SJSA1 (cell line): ENCODE results near the gene PPFIBP1. TPM values are rescaled to one million over a fixed set of nuclear protein-coding genes. Genes with fewer than 3 reads are reported as not detected.
"Not testable (repeated sequence)": the region's sequence is repeated elsewhere in the genome, so short reads cannot be mapped to it uniquely, and the experiment has no call there.

ENCODE experiments used
- DNase-seq, 2 experiments: peaks; one replicate each; pipeline ENCODE4 v3.0.0-alpha.2; 2015 to 2020; ENCODE audit warnings: low spot score in 2 of 2, low read depth in 1 of 2
- H3K27ac ChIP-seq: fragments of 250-450 bp; sonication (Bioruptor Pico); 2 replicates; pipeline ENCODE4 v1.5.1; 2020; ENCODE audit warnings: mild to moderate bottlenecking, moderate library complexity
- H3K27me3 ChIP-seq: fragments of 250-450 bp; sonication (Bioruptor Pico); replicated peaks from 2 replicates; pipeline ENCODE4 v1.5.1; 2020; ENCODE audit warnings: mild to moderate bottlenecking, moderate library complexity
- H3K36me3 ChIP-seq: fragments of 250-450 bp; sonication (Bioruptor Pico); 2 replicates; pipeline ENCODE4 v1.5.1; 2020; ENCODE audit warnings: mild to moderate bottlenecking
- H3K4me1 ChIP-seq: fragments of 250-450 bp; sonication (Bioruptor Pico); replicated peaks from 2 replicates; pipeline ENCODE4 v1.6.1; 2021; ENCODE audit warnings: mild to moderate bottlenecking
- H3K4me3 ChIP-seq: fragments of 250-450 bp; sonication (Bioruptor Pico); 2 replicates; pipeline ENCODE4 v1.5.1; 2020; ENCODE audit warnings: mild to moderate bottlenecking
- H3K9me3 ChIP-seq: fragments of 250-450 bp; sonication (Bioruptor Pico); replicated peaks from 2 replicates; pipeline ENCODE4 v1.5.1; 2020; ENCODE audit warnings: mild to moderate bottlenecking
- total RNA-seq: library from RNA; depleted of rRNA; stranded (reverse); fragments of >200 nt; shearing (Covaris generic); gene quantifications from 2 replicates; pipeline ENCODE4 v1.2.3, GENCODE V29; 2014

PPFIBP1 gene
- total RNA-seq, 1 experiment from 2014 or later = 52.9 TPM

- H3K9me3 ChIP-seq, H3K4me3 ChIP-seq, H3K27me3 ChIP-seq, H3K36me3 ChIP-seq, DNase-seq, H3K27ac ChIP-seq: not testable (repeated sequence)
- H3K4me1 ChIP-seq = peaks cover 23% of the 10 kb centered on the region
Measured at GRCh38 chr12:27627853-27628469, 104.0 kb downstream of the PPFIBP1 start.

- H3K9me3 ChIP-seq, H3K27me3 ChIP-seq, H3K4me1 ChIP-seq, H3K4me3 ChIP-seq, DNase-seq, H3K36me3 ChIP-seq, H3K27ac ChIP-seq: not testable (repeated sequence)
Measured at GRCh38 chr12:27630219-27630618, 106.2 kb downstream of the PPFIBP1 start.

- H3K4me3 ChIP-seq = no peak overlapping the region
- H3K27ac ChIP-seq = no peak overlapping the region
- H3K4me1 ChIP-seq = peaks cover 3% of the 10 kb centered on the region; the same call in 1 of the 2 replicates
- DNase-seq = no peak
- no peaks in the 10 kb centered on the region for H3K27me3 ChIP-seq
- H3K36me3 ChIP-seq = peaks cover 3% of the 10 kb centered on the region; the same call in 1 of the 2 replicates
- no peaks in the 10 kb centered on the region for H3K9me3 ChIP-seq
Measured at GRCh38 chr12:27631365-27631764, 107.4 kb downstream of the PPFIBP1 start.

GRCh38 chr12:27631813-27632491 lies 107.9 kb downstream of the PPFIBP1 start:
- H3K4me1 ChIP-seq = peaks cover 3% of the 10 kb centered on the region; the same call in 1 of the 2 replicates
- no peak for DNase-seq
- H3K4me3 ChIP-seq = no peak overlapping the region
- H3K27ac ChIP-seq = no peak overlapping the region
- peaks cover 3% of the 10 kb centered on the region; the same call in 1 of the 2 replicates for H3K36me3 ChIP-seq
- no peaks in the 10 kb centered on the region for H3K27me3 ChIP-seq
- no peaks in the 10 kb centered on the region for H3K9me3 ChIP-seq

- DNase-seq = no peak
- no peak overlapping the region for H3K27ac ChIP-seq
- no peaks in the 10 kb centered on the region for H3K27me3 ChIP-seq
- H3K36me3 ChIP-seq = peaks cover 3% of the 10 kb centered on the region; the same call in 1 of the 2 replicates
- no peaks in the 10 kb centered on the region for H3K9me3 ChIP-seq
- H3K4me1 ChIP-seq = peaks cover 2% of the 10 kb centered on the region; the same call in 1 of the 2 replicates
- no peak overlapping the region for H3K4me3 ChIP-seq
Measured at GRCh38 chr12:27635349-27635972, 111.5 kb downstream of the PPFIBP1 start.

GRCh38 chr12:27636569-27636968 lies 112.6 kb downstream of the PPFIBP1 start:
- not testable (repeated sequence) for H3K36me3 ChIP-seq, H3K27me3 ChIP-seq, H3K4me1 ChIP-seq, H3K4me3 ChIP-seq, H3K27ac ChIP-seq, DNase-seq, H3K9me3 ChIP-seq

- no peak overlapping the region for H3K4me3 ChIP-seq
- no peaks in the 10 kb centered on the region for H3K4me1 ChIP-seq
Measured at GRCh38 chr12:27637524-27637923, 113.5 kb downstream of the PPFIBP1 start.

GRCh38 chr12:27639265-27639664 lies 115.3 kb downstream of the PPFIBP1 start:
- H3K27ac ChIP-seq = no peak overlapping the region
- no peaks in the 10 kb centered on the region for H3K27me3 ChIP-seq
- DNase-seq = no peak
- H3K4me3 ChIP-seq = no peak overlapping the region
- no peaks in the 10 kb centered on the region; the same call in 1 of the 2 replicates for H3K4me1 ChIP-seq
- peaks cover 3% of the 10 kb centered on the region; the same call in 1 of the 2 replicates for H3K36me3 ChIP-seq
- H3K9me3 ChIP-seq = no peaks in the 10 kb centered on the region

More at GRCh38 chr12:27637524-27637923, 113.5 kb downstream of the PPFIBP1 start:
- Histone ChIP-seq H3K9me3 (no peaks in the 10 kb centered on the region), H3K36me3 (peaks cover 3% of the 10 kb centered on the region; the same call in 1 of the 2 replicates), H3K27me3 (no peaks in the 10 kb centered on the region), H3K27ac (no peak overlapping the region)
- DNase-seq = no peak

- not testable (repeated sequence) for H3K27ac ChIP-seq, H3K9me3 ChIP-seq, H3K27me3 ChIP-seq, H3K4me3 ChIP-seq, H3K36me3 ChIP-seq, DNase-seq
- peaks cover 12% of the 10 kb centered on the region for H3K4me1 ChIP-seq
Measured at GRCh38 chr12:27640566-27641200, 116.7 kb downstream of the PPFIBP1 start.

- peaks cover 12% of the 10 kb centered on the region for H3K4me1 ChIP-seq
- not testable (repeated sequence) for H3K27me3 ChIP-seq, H3K9me3 ChIP-seq, H3K4me3 ChIP-seq, DNase-seq, H3K27ac ChIP-seq, H3K36me3 ChIP-seq
Measured at GRCh38 chr12:27642361-27642760, 118.4 kb downstream of the PPFIBP1 start.

GRCh38 chr12:27642892-27643291 lies 118.9 kb downstream of the PPFIBP1 start:
- H3K4me3 ChIP-seq, H3K27ac ChIP-seq, H3K27me3 ChIP-seq, H3K36me3 ChIP-seq, DNase-seq, H3K9me3 ChIP-seq: not testable (repeated sequence)
- H3K4me1 ChIP-seq = peaks cover 12% of the 10 kb centered on the region

- DNase-seq = no peak
- Histone ChIP-seq H3K36me3 (peaks cover 18% of the 10 kb centered on the region), H3K4me1 (peaks cover 12% of the 10 kb centered on the region), H3K4me3 (no peak overlapping the region), H3K27me3 (no peaks in the 10 kb centered on the region), H3K27ac (no peak overlapping the region), H3K9me3 (no peaks in the 10 kb centered on the region)
Measured at GRCh38 chr12:27644158-27644845, 120.3 kb downstream of the PPFIBP1 start.

- Histone ChIP-seq H3K27ac (no peak overlapping the region), H3K9me3 (no peaks in the 10 kb centered on the region), H3K27me3 (no peaks in the 10 kb centered on the region), H3K36me3 (peaks cover 19% of the 10 kb centered on the region), H3K4me3 (no peak overlapping the region), H3K4me1 (peaks cover 12% of the 10 kb centered on the region)
- DNase-seq = no peak
Measured at GRCh38 chr12:27645671-27646070, 121.7 kb downstream of the PPFIBP1 start.
